GM12873 (cell line): ENCODE data around the gene BAK1.

Experiments used
- CTCF ChIP-seq: IDR thresholded peaks from 2 replicates; pipeline ENCODE4 v1.5.1; 2012; ENCODE audit warnings: low read depth, mild to moderate bottlenecking, moderate library complexity, low read length, control low read depth; ENCODE audit not compliant: insufficient read depth; ENCODE audit errors: missing control alignments

Gene BAK1

GRCh38 chr6:33597551-33598322 is 17.7 kb upstream of the BAK1 start:
- no peak for TF ChIP-seq CTCF

GRCh38 chr6:33595001-33595846 is 15.1 kb upstream of the BAK1 start:
- no peak for TF ChIP-seq CTCF

- TF ChIP-seq CTCF = no peak
Measured at GRCh38 chr6:33593414-33593727, 13.3 kb upstream of the BAK1 start.

- no peak for TF ChIP-seq CTCF
Measured at GRCh38 chr6:33592595-33593413, 12.7 kb upstream of the BAK1 start.

- no peak for TF ChIP-seq CTCF
Measured at GRCh38 chr6:33592280-33592594, 12.2 kb upstream of the BAK1 start.

GRCh38 chr6:33591424-33592032 is 11.5 kb upstream of the BAK1 start:
- TF ChIP-seq CTCF = no peak
